Cardiac fibroblast (primary cell): ENCODE data around the gene SMG1.
"Not testable (repeated sequence)": the region's sequence is repeated elsewhere in the genome, so short reads cannot be mapped to it uniquely, and the experiment has no call there.

Source experiments
- DNase-seq, 2 donors: peaks; one replicate each; pipeline versions ENCODE4 v3.0.0 to v3.0.0-alpha.2; 2010; ENCODE audit warnings: low read depth in 2 of 2
- H3K4me3 ChIP-seq, 2 donors: replicated peaks in 1 of 2; 1 replicate in 1 of 2; 2 replicates in 1 of 2; pipeline ENCODE4 v1.5.1; 2011; ENCODE audit warnings: low read depth in 2 of 2, low read length in 2 of 2, mild to moderate bottlenecking in 2 of 2, moderate library complexity in 1 of 2
- TF ChIP-seq, protein P1 (sequence below): IDR thresholded peaks from one replicate; pipeline ENCODE4 v1.5.1; 2011; ENCODE audit warnings: low read depth, mild to moderate bottlenecking, low read length, inconsistent platforms

SMG1 gene

DNA sequence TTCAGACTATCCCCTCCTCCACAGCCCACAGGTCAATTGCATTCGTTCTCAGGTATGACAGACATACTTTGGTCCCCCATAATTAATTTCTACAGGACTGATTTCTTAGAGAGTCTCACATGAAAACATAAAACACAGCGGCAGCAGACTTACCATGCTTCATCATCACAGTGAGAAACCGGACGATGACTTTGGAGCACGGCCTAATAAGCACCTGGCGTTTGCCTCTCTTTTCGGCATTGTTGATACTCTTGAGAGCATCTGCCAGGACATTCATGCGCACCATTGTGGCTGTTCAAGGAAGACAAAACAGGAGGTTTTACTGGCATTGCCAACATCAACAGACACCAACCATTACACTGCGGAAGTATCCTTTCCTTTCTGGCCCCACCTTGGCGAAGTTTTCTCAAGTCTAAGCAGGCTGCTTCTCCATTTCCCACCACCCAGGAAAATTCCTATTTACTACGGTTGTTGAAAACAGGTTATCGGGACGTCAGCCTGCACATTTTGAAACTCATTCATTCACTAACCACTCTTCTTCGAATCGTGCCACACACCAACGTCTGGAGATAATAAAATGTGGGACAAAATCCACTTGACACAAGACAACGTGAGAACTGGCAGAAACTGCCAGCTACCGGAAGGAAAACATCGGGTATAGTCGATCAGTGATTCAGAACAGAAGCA lies 137.2 kb downstream of the SMG1 start:
- DNase-seq = peak in 1 of 2 donors; percentile 50
- TF ChIP-seq, protein P1, sequence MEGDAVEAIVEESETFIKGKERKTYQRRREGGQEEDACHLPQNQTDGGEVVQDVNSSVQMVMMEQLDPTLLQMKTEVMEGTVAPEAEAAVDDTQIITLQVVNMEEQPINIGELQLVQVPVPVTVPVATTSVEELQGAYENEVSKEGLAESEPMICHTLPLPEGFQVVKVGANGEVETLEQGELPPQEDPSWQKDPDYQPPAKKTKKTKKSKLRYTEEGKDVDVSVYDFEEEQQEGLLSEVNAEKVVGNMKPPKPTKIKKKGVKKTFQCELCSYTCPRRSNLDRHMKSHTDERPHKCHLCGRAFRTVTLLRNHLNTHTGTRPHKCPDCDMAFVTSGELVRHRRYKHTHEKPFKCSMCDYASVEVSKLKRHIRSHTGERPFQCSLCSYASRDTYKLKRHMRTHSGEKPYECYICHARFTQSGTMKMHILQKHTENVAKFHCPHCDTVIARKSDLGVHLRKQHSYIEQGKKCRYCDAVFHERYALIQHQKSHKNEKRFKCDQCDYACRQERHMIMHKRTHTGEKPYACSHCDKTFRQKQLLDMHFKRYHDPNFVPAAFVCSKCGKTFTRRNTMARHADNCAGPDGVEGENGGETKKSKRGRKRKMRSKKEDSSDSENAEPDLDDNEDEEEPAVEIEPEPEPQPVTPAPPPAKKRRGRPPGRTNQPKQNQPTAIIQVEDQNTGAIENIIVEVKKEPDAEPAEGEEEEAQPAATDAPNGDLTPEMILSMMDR = no peak
- H3K4me3 ChIP-seq = peak overlapping the region; percentile 90 to 91

GRCh38 chr16:18784917-18785623 lies 141.1 kb downstream of the SMG1 start:
- H3K4me3 ChIP-seq = no peak overlapping the region
- no peak for DNase-seq
- TF ChIP-seq, protein P1 = no peak

- TF ChIP-seq, protein P1 = no peak
- H3K4me3 ChIP-seq = no peak overlapping the region
- no peak for DNase-seq
These were observed 142.5 kb downstream of the SMG1 start for GRCh38 chr16:18783430-18784341.

GRCh38 chr16:18782697-18783429 lies 143.3 kb downstream of the SMG1 start:
- no peak overlapping the region for H3K4me3 ChIP-seq
- DNase-seq = no peak
- TF ChIP-seq, protein P1 = no peak

- H3K4me3 ChIP-seq, DNase-seq: not testable (repeated sequence)
These were observed 145.0 kb downstream of the SMG1 start for GRCh38 chr16:18781232-18781631.

- not testable (repeated sequence) for DNase-seq, H3K4me3 ChIP-seq
These were observed 145.7 kb downstream of the SMG1 start for GRCh38 chr16:18780460-18781026.

DNA sequence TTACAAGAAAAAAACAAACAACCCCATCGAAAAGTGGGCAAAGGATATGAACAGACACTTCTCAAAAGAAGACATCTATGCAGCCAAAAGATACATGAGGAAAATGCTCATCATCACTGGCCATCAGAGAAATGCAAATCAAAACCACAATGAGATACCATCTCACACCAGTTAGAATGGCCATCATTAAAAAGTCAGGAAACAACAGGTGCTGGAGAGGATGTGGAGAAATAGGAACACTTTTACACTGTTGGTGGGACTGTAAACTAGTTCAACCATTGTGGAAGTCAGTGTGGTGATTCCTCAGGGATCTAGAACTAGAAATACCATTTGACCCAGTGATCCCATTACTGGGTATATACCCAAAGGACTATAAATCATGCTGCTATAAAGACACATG lies 148.5 kb downstream of the SMG1 start:
- not testable (repeated sequence) for H3K4me3 ChIP-seq, DNase-seq

GRCh38 chr16:18776334-18776733 lies 149.9 kb downstream of the SMG1 start:
- not testable (repeated sequence) for H3K4me3 ChIP-seq, DNase-seq

GRCh38 chr16:18774651-18775050 lies 151.6 kb downstream of the SMG1 start:
- H3K4me3 ChIP-seq = not testable (repeated sequence)

DNA sequence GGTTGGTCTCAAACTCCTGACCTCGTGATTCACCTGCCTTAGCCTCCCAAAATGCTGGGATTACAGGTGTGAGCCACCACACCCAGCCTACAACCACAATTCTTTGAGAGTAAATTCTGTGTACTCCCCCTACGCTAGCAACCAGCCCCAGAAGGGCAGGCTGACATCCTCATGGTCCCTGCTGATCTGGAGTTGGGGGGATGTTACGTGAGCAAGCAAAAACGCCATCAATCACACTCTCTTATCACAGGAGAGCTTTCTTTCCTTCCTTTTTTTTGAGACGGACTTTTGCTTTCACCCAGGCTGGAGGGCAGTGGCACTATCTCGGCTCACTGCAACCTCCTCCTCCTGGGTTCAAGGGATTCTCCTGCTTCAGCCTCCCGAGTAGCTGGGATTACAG lies 154.0 kb downstream of the SMG1 start:
- H3K4me3 ChIP-seq, DNase-seq: not testable (repeated sequence)

More at GRCh38 chr16:18774651-18775050, 151.6 kb downstream of the SMG1 start:
- DNase-seq = not testable (repeated sequence)

- not testable (repeated sequence) for DNase-seq, H3K4me3 ChIP-seq
These were observed 155.8 kb downstream of the SMG1 start for GRCh38 chr16:18770336-18770962.
